OCI-LY7 (cell line): ENCODE results near the gene M6PR. TPM values are rescaled to one million over a fixed set of nuclear protein-coding genes. Genes with fewer than 3 reads are reported as not detected.
"Not testable (repeated sequence)": the region's sequence is repeated elsewhere in the genome, so short reads cannot be mapped to it uniquely, and the experiment has no call there.

Source experiments
- BruUV-seq: library from RNA; stranded (reverse); fragments of 400-500 nt; replicated peaks from 2 replicates; lab custom pipeline; 2021; lab: Mats Ljungman, UMichigan
- CTCF ChIA-PET: fragments of 300-600 bp; sonication (Branson Sonifier 250); formaldehyde crosslinking; loops from one replicate; lab custom pipeline; 2022; ENCODE audit warnings: antibody characterized with exemption; ENCODE audit not compliant: unreplicated experiment; lab: Charles Lee
- POLR2A ChIA-PET: fragments of 300-600 bp; sonication (Branson Sonifier 250); formaldehyde crosslinking; loops from one replicate; lab custom pipeline; 2022; ENCODE audit warnings: antibody characterized with exemption; lab: Charles Lee
- DNase-seq: peaks from one replicate; pipeline ENCODE4 v3.0.0-alpha.2; 2015; ENCODE audit warnings: low spot score
- H2AFZ ChIP-seq: fragments of 200-600 bp; sonication (generic), shearing (Covaris generic); 2 replicates; pipeline ENCODE4 v1.6.1; 2014; ENCODE audit warnings: mild to moderate bottlenecking, antibody characterized with exemption, low read length, moderate library complexity
- H3K27ac ChIP-seq: fragments of 200-600 bp; sonication (generic); 2 replicates; pipeline ENCODE4 v1.5.1; 2014; ENCODE audit warnings: mixed run types, low read depth, mild to moderate bottlenecking, moderate library complexity, low read length, inconsistent platforms; ENCODE audit not compliant: poor library complexity, severe bottlenecking
- H3K36me3 ChIP-seq: fragments of 200-600 bp; sonication (generic); 2 replicates; pipeline ENCODE4 v1.6.1; 2014; ENCODE audit warnings: mild to moderate bottlenecking, antibody characterized with exemption, low read length, moderate library complexity, mixed read lengths; ENCODE audit not compliant: insufficient read depth
- H3K4me1 ChIP-seq: fragments of 200-600 bp; sonication (generic); 2 replicates; pipeline ENCODE4 v1.5.1; 2014; ENCODE audit warnings: mild to moderate bottlenecking, low read length; ENCODE audit not compliant: insufficient read depth, poor library complexity, severe bottlenecking
- H3K4me2 ChIP-seq: fragments of 200-600 bp; sonication (generic); 2 replicates; pipeline ENCODE4 v1.6.1; 2014; ENCODE audit warnings: mild to moderate bottlenecking, low read length
- H3K4me3 ChIP-seq: fragments of 200-600 bp; sonication (generic); 2 replicates; pipeline ENCODE4 v1.5.1; 2014; ENCODE audit warnings: mild to moderate bottlenecking, low read depth, low read length; ENCODE audit not compliant: poor library complexity, severe bottlenecking
- H3K79me2 ChIP-seq: fragments of 200-600 bp; sonication (generic); 2 replicates; pipeline ENCODE4 v1.6.1; 2016; ENCODE audit warnings: low read depth, mild to moderate bottlenecking, low read length, moderate library complexity, mixed read lengths; ENCODE audit not compliant: insufficient read depth
- H3K9me2 ChIP-seq: fragments of 200-600 bp; sonication (generic); 2 replicates; pipeline ENCODE4 v1.6.1; 2016; ENCODE audit warnings: mild to moderate bottlenecking, low read length, mixed read lengths; ENCODE audit not compliant: insufficient read depth
- H3K9me3 ChIP-seq: fragments of 200-600 bp; sonication (generic); 2 replicates; pipeline ENCODE4 v1.6.1; 2014; ENCODE audit warnings: mild to moderate bottlenecking, mixed run types, low read length, mixed read lengths
- H4K20me1 ChIP-seq: fragments of 200-600 bp; sonication (generic); 2 replicates; pipeline ENCODE4 v1.6.1; 2014; ENCODE audit warnings: mild to moderate bottlenecking, antibody characterized with exemption, low read length, moderate library complexity, mixed read lengths; ENCODE audit not compliant: insufficient read depth
- EZH2phosphoT487 ChIP-seq: fragments of 200-600 bp; sonication (generic); IDR thresholded peaks from 2 replicates; pipeline ENCODE4 v1.6.1; 2018; ENCODE audit warnings: low read depth, borderline replicate concordance, mild to moderate bottlenecking, mixed run types, antibody characterized with exemption, low read length, moderate library complexity, mixed read lengths
- intact Hi-C: fragments of 100-400 bp; cut with micrococcal nuclease; formaldehyde crosslinking; loops from one replicate; pipeline ENCODE4 v1.10.0; 2022; ENCODE audit not compliant: unreplicated experiment
- total RNA-seq, 2 experiments: library from RNA; depleted of rRNA in 1 of 2; stranded (reverse); fragments of >200 nt in 1 of 2; shearing (Covaris generic) in 1 of 2; gene quantifications; 2 replicates each; pipeline ENCODE4 v1.2.3, GENCODE V29; 2014 to 2022
- TF ChIP-seq, protein P1 (sequence below): fragments of 200-600 bp; sonication (generic); conservative IDR thresholded peaks from 2 replicates; pipeline ENCODE4 v1.5.1; 2014; ENCODE audit warnings: mild to moderate bottlenecking, antibody characterized with exemption, low read length, moderate library complexity, mixed read lengths

M6PR gene
- total RNA-seq, 2 experiments from 2014 or later = 108 to 144 TPM

GRCh38 chr12:8903646-8904045, 45.8 kb downstream of the M6PR start:
- no TSS peak for BruUV-seq
- POLR2A ChIA-PET = no interaction called here

DNA sequence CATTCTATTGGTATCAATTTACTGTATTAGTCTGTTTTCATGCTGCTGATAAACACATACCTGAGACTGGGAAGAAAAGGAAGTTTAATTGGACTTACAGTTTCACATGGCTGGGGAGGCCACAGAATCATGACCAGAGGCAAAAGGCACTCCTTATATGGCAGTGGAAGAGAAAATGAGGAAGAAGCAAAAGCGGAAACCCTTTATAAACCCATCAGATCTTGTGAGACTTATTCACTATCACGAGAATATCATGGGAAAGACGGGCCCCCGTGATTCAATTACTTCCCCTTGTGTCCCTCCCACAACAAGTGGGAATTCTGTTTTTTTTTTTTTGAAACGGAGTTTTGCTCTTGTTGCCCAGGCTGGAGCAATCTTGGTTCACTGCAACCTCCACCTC, 46.7 kb downstream of the M6PR start:
- CTCF ChIA-PET, intact Hi-C loops, H3K9me3 ChIP-seq, H3K9me2 ChIP-seq, H4K20me1 ChIP-seq, H3K27ac ChIP-seq, H3K36me3 ChIP-seq, H3K79me2 ChIP-seq, H3K4me2 ChIP-seq, BruUV-seq, H2AFZ ChIP-seq, H3K4me3 ChIP-seq: not testable (repeated sequence)
- DNase-seq = peak; percentile 16
- POLR2A ChIA-PET = interaction anchor here (0.7 kb wide), 1 partner anchor 221 kb away, joined by 3 read pairs; no protein-coding TSS in a partner anchor
- peaks cover 10% of the 10 kb centered on the region for H3K4me1 ChIP-seq

More at GRCh38 chr12:8903646-8904045, 45.8 kb downstream of the M6PR start:
- Histone ChIP-seq H3K4me1 (peaks cover 10% of the 10 kb centered on the region), H3K36me3 (no peaks in the 10 kb centered on the region), H3K4me2 (no peak overlapping the region), H3K9me2 (no peaks in the 10 kb centered on the region), H3K4me3 (no peak overlapping the region), H4K20me1 (no peaks in the 10 kb centered on the region), H3K79me2 (no peaks in the 10 kb centered on the region), H2AFZ (no peak overlapping the region), H3K27ac (no peak overlapping the region), H3K9me3 (no peaks in the 10 kb centered on the region)
- intact Hi-C loops = no loop called here
- no peak for DNase-seq
- no peak for TF ChIP-seq EZH2phosphoT487
- TF ChIP-seq, protein P1, sequence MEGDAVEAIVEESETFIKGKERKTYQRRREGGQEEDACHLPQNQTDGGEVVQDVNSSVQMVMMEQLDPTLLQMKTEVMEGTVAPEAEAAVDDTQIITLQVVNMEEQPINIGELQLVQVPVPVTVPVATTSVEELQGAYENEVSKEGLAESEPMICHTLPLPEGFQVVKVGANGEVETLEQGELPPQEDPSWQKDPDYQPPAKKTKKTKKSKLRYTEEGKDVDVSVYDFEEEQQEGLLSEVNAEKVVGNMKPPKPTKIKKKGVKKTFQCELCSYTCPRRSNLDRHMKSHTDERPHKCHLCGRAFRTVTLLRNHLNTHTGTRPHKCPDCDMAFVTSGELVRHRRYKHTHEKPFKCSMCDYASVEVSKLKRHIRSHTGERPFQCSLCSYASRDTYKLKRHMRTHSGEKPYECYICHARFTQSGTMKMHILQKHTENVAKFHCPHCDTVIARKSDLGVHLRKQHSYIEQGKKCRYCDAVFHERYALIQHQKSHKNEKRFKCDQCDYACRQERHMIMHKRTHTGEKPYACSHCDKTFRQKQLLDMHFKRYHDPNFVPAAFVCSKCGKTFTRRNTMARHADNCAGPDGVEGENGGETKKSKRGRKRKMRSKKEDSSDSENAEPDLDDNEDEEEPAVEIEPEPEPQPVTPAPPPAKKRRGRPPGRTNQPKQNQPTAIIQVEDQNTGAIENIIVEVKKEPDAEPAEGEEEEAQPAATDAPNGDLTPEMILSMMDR = no peak
- CTCF ChIA-PET = no interaction called here

GRCh38 chr12:8899830-8900229, 49.6 kb downstream of the M6PR start:
- TF ChIP-seq, protein P1 = no peak
- no peak for TF ChIP-seq EZH2phosphoT487
- Histone ChIP-seq H2AFZ (peak overlapping the region; percentile 2; the same call in 1 of the 2 replicates), H3K4me1 (peaks cover 6% of the 10 kb centered on the region), H3K4me2 (no peak overlapping the region), H3K9me3 (0 out of 2 replicates have a peak, but pooled peaks cover 6% of the 10 kb centered on the region), H4K20me1 (no peaks in the 10 kb centered on the region), H3K36me3 (no peaks in the 10 kb centered on the region), H3K9me2 (no peaks in the 10 kb centered on the region), H3K27ac (no peak overlapping the region), H3K4me3 (no peak overlapping the region), H3K79me2 (no peaks in the 10 kb centered on the region)
- DNase-seq = no peak
- CTCF ChIA-PET = no interaction called here
- POLR2A ChIA-PET = no interaction called here
- intact Hi-C loops = no loop called here
- no TSS peak for BruUV-seq
